Activated CD8-positive, alpha-beta T cell treated with anti-CD3 and anti-CD28 coated beads for 36 hours (primary cell): ENCODE results near the gene ZMAT3. TPM values are rescaled to one million over a fixed set of nuclear protein-coding genes. Genes with fewer than 3 reads are reported as not detected.
"Not testable (repeated sequence)": the region's sequence is repeated elsewhere in the genome, so short reads cannot be mapped to it uniquely, and the experiment has no call there.

ENCODE experiments used
- ATAC-seq: fragments of 200-7000 bp; cut with Tn5 transposase; one replicate; pipeline ENCODE4 v1.10.0; 2021; ENCODE audit warnings: mild to moderate bottlenecking, moderate library complexity
- CTCF ChIA-PET: fragments of 350-600 bp; sonication (Branson Sonifier 250); formaldehyde crosslinking; loops from one replicate; lab custom pipeline; 2021; ENCODE audit warnings: antibody characterized with exemption; lab: Charles Lee
- POLR2A ChIA-PET: fragments of 350-600 bp; sonication (Branson Sonifier 250); formaldehyde crosslinking; loops from one replicate; lab custom pipeline; 2021; ENCODE audit warnings: antibody characterized with exemption; lab: Charles Lee
- DNase-seq: peaks from one replicate; pipeline ENCODE4 v3.0.0-alpha.2; 2020
- H3K27ac Mint-ChIP-seq: one replicate; pipeline ENCODE4 v1.8.0; 2021; ENCODE audit warnings: mild to moderate bottlenecking, mixed read lengths
- H3K27me3 Mint-ChIP-seq: one replicate; pipeline ENCODE4 v1.8.0; 2021; ENCODE audit warnings: mixed read lengths
- H3K36me3 Mint-ChIP-seq: one replicate; pipeline ENCODE4 v1.8.0; 2021; ENCODE audit warnings: low read depth, mixed read lengths
- H3K4me1 Mint-ChIP-seq: one replicate; pipeline ENCODE4 v1.8.0; 2021; ENCODE audit warnings: low read depth, mixed read lengths
- H3K4me3 Mint-ChIP-seq: one replicate; pipeline ENCODE4 v1.8.0; 2021; ENCODE audit warnings: mild to moderate bottlenecking, moderate library complexity, mixed read lengths
- H3K9me3 Mint-ChIP-seq: one replicate; pipeline ENCODE4 v1.8.0; 2021; ENCODE audit warnings: mixed read lengths
- CTCF ChIP-seq: fragments of 200-600 bp; IDR thresholded peaks from one replicate; pipeline ENCODE4 v1.8.0; 2022; ENCODE audit warnings: antibody characterized with exemption, mild to moderate bottlenecking
- intact Hi-C: fragments of 100-400 bp; cut with micrococcal nuclease; formaldehyde crosslinking; loops from one replicate; pipeline ENCODE4 v1.10.0; 2022
- total RNA-seq, 2 experiments: library from RNA; stranded (reverse); gene quantifications; one replicate each; pipeline ENCODE4 v1.2.3, GENCODE V29; 2021

ZMAT3 gene
- total RNA-seq, 2 experiments from 2014 or later = 14.6 to 15.9 TPM

GRCh38 chr3:179045719-179046402, 25.7 kb downstream of the ZMAT3 start:
- peaks cover 35% of the 10 kb centered on the region for H3K4me1 Mint-ChIP-seq
- no peak for TF ChIP-seq CTCF
- peaks cover 21% of the 10 kb centered on the region for H3K36me3 Mint-ChIP-seq
- no peak overlapping the region for H3K27ac Mint-ChIP-seq
- H3K9me3 Mint-ChIP-seq = peaks cover 10% of the 10 kb centered on the region
- ChIA-PET POLR2A (no interaction called here), CTCF (no interaction called here)
- peak; percentile 45 for ATAC-seq
- no peaks in the 10 kb centered on the region for H3K27me3 Mint-ChIP-seq
- intact Hi-C loops = no loop called here
- no peak for DNase-seq
- no peak overlapping the region for H3K4me3 Mint-ChIP-seq

- POLR2A ChIA-PET, H3K27me3 Mint-ChIP-seq, ATAC-seq, H3K27ac Mint-ChIP-seq, H3K4me3 Mint-ChIP-seq, DNase-seq, intact Hi-C loops: not testable (repeated sequence)
- H3K4me1 Mint-ChIP-seq = peaks cover 10% of the 10 kb centered on the region
- peaks cover 13% of the 10 kb centered on the region for H3K9me3 Mint-ChIP-seq
- peaks cover 37% of the 10 kb centered on the region for H3K36me3 Mint-ChIP-seq
- CTCF ChIA-PET = interaction anchor here (2.6 to 2.8 kb wide), 2 partner anchors 11 to 24 kb away, joined by 9 to 11 read pairs; no protein-coding TSS in a partner anchor
Observed at GRCh38 chr3:179038899-179039251, 32.7 kb downstream of the ZMAT3 start.

GRCh38 chr3:179038216-179038898, 33.3 kb downstream of the ZMAT3 start:
- intact Hi-C loops = no loop called here
- CTCF ChIA-PET = interaction anchor here (2.2 to 2.8 kb wide), 3 partner anchors 9 to 23 kb away, joined by 5 to 11 read pairs (median 9); no protein-coding TSS in a partner anchor
- peaks cover 11% of the 10 kb centered on the region for H3K9me3 Mint-ChIP-seq
- no peaks in the 10 kb centered on the region for H3K27me3 Mint-ChIP-seq
- ATAC-seq = no peak
- peaks cover 9% of the 10 kb centered on the region for H3K4me1 Mint-ChIP-seq
- peak overlapping the region; percentile 82 for H3K27ac Mint-ChIP-seq
- TF ChIP-seq CTCF = no peak
- peaks cover 32% of the 10 kb centered on the region for H3K36me3 Mint-ChIP-seq
- POLR2A ChIA-PET = no interaction called here
- no peak for DNase-seq
- H3K4me3 Mint-ChIP-seq = peak overlapping the region; percentile 52

- H3K27me3 Mint-ChIP-seq = no peaks in the 10 kb centered on the region
- ATAC-seq (peak; percentile 96), DNase-seq (peak; percentile 73)
- intact Hi-C loops = no loop called here
- TF ChIP-seq CTCF = no peak
- POLR2A ChIA-PET = no interaction called here
- H3K4me3 Mint-ChIP-seq = peak overlapping the region; percentile 52
- CTCF ChIA-PET = interaction anchor here (2.2 to 2.8 kb wide), 3 partner anchors 10 to 22 kb away, joined by 5 to 11 read pairs (median 9); no protein-coding TSS in a partner anchor
- peaks cover 29% of the 10 kb centered on the region for H3K36me3 Mint-ChIP-seq
- H3K9me3 Mint-ChIP-seq = peaks cover 8% of the 10 kb centered on the region
- peaks cover 9% of the 10 kb centered on the region for H3K4me1 Mint-ChIP-seq
- H3K27ac Mint-ChIP-seq = peak overlapping the region; percentile 82
Observed at GRCh38 chr3:179037351-179037750, 34.3 kb downstream of the ZMAT3 start.

- Mint-ChIP-seq H3K27ac (peak overlapping the region; percentile 82), H3K4me1 (peaks cover 9% of the 10 kb centered on the region), H3K4me3 (no peak overlapping the region), H3K36me3 (peaks cover 29% of the 10 kb centered on the region), H3K9me3 (peaks cover 8% of the 10 kb centered on the region), H3K27me3 (no peaks in the 10 kb centered on the region)
- TF ChIP-seq CTCF = no peak
- no peak for DNase-seq
- no peak for ATAC-seq
- intact Hi-C loops = no loop called here
- ChIA-PET CTCF (interaction anchor here (0.8 to 2.6 kb wide), 3 partner anchors 9 to 21 kb away, joined by 3 to 11 read pairs (median 5); no protein-coding TSS in a partner anchor), POLR2A (no interaction called here)
Observed at GRCh38 chr3:179036626-179037300, 34.8 kb downstream of the ZMAT3 start.
